GM21447 (cell line): ENCODE data around the gene PRPF4.

Experiments
- ATAC-seq: cut with Tn5 transposase; IDR thresholded peaks from one replicate; pipeline ENCODE4 v1.9.1; 2021; ENCODE audit not compliant: unreplicated experiment

The PRPF4 gene

GRCh38 chr9:113310538-113310937 is 35.1 kb downstream of the PRPF4 start:
- no peak for ATAC-seq

- ATAC-seq: no peak
These were observed 36.5 kb downstream of the PRPF4 start for GRCh38 chr9:113311961-113312360.

- ATAC-seq: no peak
These were observed 37.8 kb downstream of the PRPF4 start for GRCh38 chr9:113313261-113313660.

GRCh38 chr9:113315231-113315630 is 39.8 kb downstream of the PRPF4 start:
- ATAC-seq: no peak

- ATAC-seq: no peak
These were observed 40.6 kb downstream of the PRPF4 start for GRCh38 chr9:113316030-113316429.

GRCh38 chr9:113317777-113318176 is 42.3 kb downstream of the PRPF4 start:
- ATAC-seq: no peak

GRCh38 chr9:113319054-113319453 is 43.6 kb downstream of the PRPF4 start:
- no peak for ATAC-seq

GRCh38 chr9:113320051-113320450 is 44.6 kb downstream of the PRPF4 start:
- ATAC-seq: no peak

GRCh38 chr9:113322671-113323070 is 47.2 kb downstream of the PRPF4 start:
- no peak for ATAC-seq

- no peak for ATAC-seq
These were observed 50.8 kb downstream of the PRPF4 start for GRCh38 chr9:113326230-113326629.

GRCh38 chr9:113328045-113328782 is 52.8 kb downstream of the PRPF4 start:
- ATAC-seq: no peak

- no peak for ATAC-seq
These were observed 56.3 kb downstream of the PRPF4 start for GRCh38 chr9:113331780-113332179.

GRCh38 chr9:113337714-113338113 is 62.3 kb downstream of the PRPF4 start:
- ATAC-seq: no peak

- peak; percentile 96 for ATAC-seq
These were observed 64.7 kb downstream of the PRPF4 start, which contains the start of gene WDR31 for GRCh38 chr9:113340011-113340699. Gene WDR31, minus strand, starts transcription at chr9:113340275. Its CDS starts 8,253 bp downstream, at chr9:113332022.

GRCh38 chr9:113341712-113342410 is 66.4 kb downstream of the PRPF4 start:
- no peak for ATAC-seq
